Psoas muscle (tissue), 8 donors: ENCODE data around the gene BATF3. TPM values are rescaled to one million over a fixed set of nuclear protein-coding genes. Genes with fewer than 3 reads are reported as not detected.

ENCODE experiments used
- ATAC-seq, 4 donors: fragments of 200-7000 bp; cut with Tn5 transposase; one replicate each; pipeline ENCODE4 v1.9.1; 2020; ENCODE audit warnings: moderate library complexity in 3 of 4, mild to moderate bottlenecking in 2 of 4
- DNase-seq, 2 donors: peaks; one replicate each; pipeline ENCODE4 v3.0.0-alpha.2; 2020
- H3K27ac ChIP-seq: fragments of 200-600 bp; one replicate; pipeline ENCODE4 v1.8.0; 2022
- H3K27me3 ChIP-seq, 3 donors: fragments of 200-600 bp in 1 of 3; one replicate each; pipeline versions ENCODE4 v1.6.1 to v1.8.0; 2013 to 2022; ENCODE audit warnings: low read length in 2 of 3, mild to moderate bottlenecking in 2 of 3, moderate library complexity in 1 of 3; ENCODE audit not compliant: insufficient read depth in 3 of 3
- H3K36me3 ChIP-seq, 2 donors: fragments of 200-600 bp in 1 of 2; one replicate each; pipeline versions ENCODE4 v1.6.1 to v1.8.0; 2013 to 2022; ENCODE audit warnings: low read depth in 1 of 2, mild to moderate bottlenecking in 1 of 2, moderate library complexity in 1 of 2; ENCODE audit not compliant: insufficient read depth in 1 of 2
- H3K4me1 ChIP-seq: fragments of 200-600 bp; one replicate; pipeline ENCODE4 v1.8.0; 2022
- H3K4me3 ChIP-seq: fragments of 200-600 bp; one replicate; pipeline ENCODE4 v1.8.0; 2022; ENCODE audit warnings: mild to moderate bottlenecking
- H3K9me3 ChIP-seq: fragments of 200-600 bp; one replicate; pipeline ENCODE4 v1.8.0; 2022
- CTCF ChIP-seq: fragments of 200-600 bp; IDR thresholded peaks from one replicate; pipeline ENCODE4 v1.8.0; 2022; ENCODE audit warnings: antibody characterized with exemption
- WGBS, 3 donors: extraction: QIAGEN DNeasy Blood & Tissue Kit; methylation state at CpG; one replicate each; pipeline versions ENCODE4 v1.1.6 to v1.1.7; 2013; 5-methylcytosine and 5-hydroxymethylcytosine counted together
- intact Hi-C, 2 donors: fragments of 100-400 bp; cut with DNase I; formaldehyde crosslinking; loops; one replicate each; pipeline versions ENCODE4 v1.11.0 to v1.14.2; 2022
- polyA plus RNA-seq, 3 donors: library from polyadenylated mRNA; stranded (reverse); fragments of 200-250 nt; gene quantifications; one replicate each; pipeline ENCODE4 v1.2.3, GENCODE V29; 2013
- total RNA-seq, 4 donors: library from RNA; stranded (reverse); fragmentation: NEBNext Ultra II Directional in 2 of 4; extraction: Animal tissue kit (Norgen Biotek cat#: 25700) in 2 of 4; gene quantifications; one replicate each; pipeline versions ENCODE4 v1.2.1 to v1.2.4, GENCODE V29; 2021 to 2023
- donor health status: healthy with polysubstance abuse.
- donor health status: DM: no; HTN: no; CAD: no; lungs with moderate emphysema.
- donor health status: Bipolar disorder and iron deficiency.
- donor health status: healthy.
- donor health status: DM: yes; HTN: yes; CAD: no.
- donor health status: DM: no; HTN: no; CAD: no.
- donor health status: DM: no; HTN: no; CAD: no.
- donor health status: DM: yes; HTN: yes; CAD: no.

Gene BATF3
- total and polyA plus RNA-seq, 7 donors = 0.03 to 2.9 (median 0.84) TPM

DNA sequence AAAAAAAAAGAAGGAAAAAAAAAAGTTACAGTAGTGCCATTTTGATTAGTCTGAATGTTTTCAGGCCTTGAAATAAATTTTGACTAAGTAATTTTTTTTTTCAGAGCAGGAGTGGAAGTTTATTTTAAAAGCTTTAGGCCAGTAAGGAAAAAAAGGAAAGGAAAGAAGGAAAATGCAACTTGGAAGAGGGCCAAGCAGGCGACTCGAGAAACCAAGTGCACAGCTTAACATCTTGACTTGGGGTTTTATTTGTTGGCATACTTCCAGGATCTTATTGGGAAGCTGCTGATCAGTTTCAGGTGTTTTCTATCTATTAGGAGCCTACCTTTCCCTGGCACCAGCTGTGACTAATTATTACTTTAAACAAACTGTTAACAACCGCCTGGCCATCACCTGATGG lies 49.4 kb downstream of the BATF3 start:
- ATAC-seq = no peak
- no peak for DNase-seq
- Histone ChIP-seq H3K4me3 (no peak overlapping the region), H3K4me1 (no peaks in the 10 kb centered on the region), H3K27ac (no peak overlapping the region), H3K36me3 (no peaks in the 10 kb centered on the region), H3K27me3 (no peaks in the 10 kb centered on the region), H3K9me3 (no peaks in the 10 kb centered on the region)
- no peak for TF ChIP-seq CTCF
- WGBS, 3 donors = 25 to 35% (median 32%) methylated on average over 3 of the region's 3 CpGs
- intact Hi-C loops = no loop called here

DNA sequence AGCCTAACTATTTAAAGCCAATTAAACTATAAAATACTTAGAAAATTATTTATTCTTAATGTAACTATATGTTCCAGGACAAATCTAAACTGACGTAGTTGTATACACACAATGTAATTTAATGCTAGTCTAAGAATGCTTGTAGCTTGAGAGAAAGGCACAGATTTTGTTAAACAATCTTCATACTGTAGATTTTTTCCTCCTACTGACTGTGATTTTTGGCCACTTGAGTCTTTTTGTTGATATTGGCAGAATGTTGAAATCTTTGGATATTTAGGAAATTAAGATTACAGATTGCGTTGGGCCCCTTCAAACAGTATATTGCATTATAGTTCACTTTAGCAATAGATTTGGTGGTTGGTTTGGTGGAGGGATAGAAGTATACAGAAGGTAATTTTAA lies 50.6 kb downstream of the BATF3 start:
- no peak for DNase-seq
- Histone ChIP-seq H3K9me3 (no peaks in the 10 kb centered on the region), H3K27me3 (no peaks in the 10 kb centered on the region), H3K36me3 (no peaks in the 10 kb centered on the region), H3K27ac (no peak overlapping the region), H3K4me3 (no peak overlapping the region), H3K4me1 (no peaks in the 10 kb centered on the region)
- intact Hi-C loops = no loop called here
- no peak for ATAC-seq
- WGBS, 3 donors = 84 to 92% (median 92%) methylated on average over 2 of the region's 2 CpGs
- TF ChIP-seq CTCF = no peak

- 66 to 76% (median 69%) methylated on average over 3 of the region's 3 CpGs for WGBS, 3 donors
- no peaks in the 10 kb centered on the region for H3K36me3 ChIP-seq
- no peak overlapping the region for H3K4me3 ChIP-seq
- DNase-seq (no peak), ATAC-seq (no peak)
- peaks cover 0 to under 1% (median 0%) of the 10 kb centered on the region in 3 donors for H3K27me3 ChIP-seq
- TF ChIP-seq CTCF = no peak
- no peak overlapping the region for H3K27ac ChIP-seq
- intact Hi-C loops = no loop called here
- no peaks in the 10 kb centered on the region for H3K4me1 ChIP-seq
- no peaks in the 10 kb centered on the region for H3K9me3 ChIP-seq
These were observed 51.2 kb downstream of the BATF3 start for GRCh38 chr1:212648431-212648830.

GRCh38 chr1:212647004-212647403 lies 52.6 kb downstream of the BATF3 start:
- no peaks in the 10 kb centered on the region for H3K9me3 ChIP-seq
- ATAC-seq (no peak), DNase-seq (no peak)
- H3K36me3 ChIP-seq = no peaks in the 10 kb centered on the region
- no peak for TF ChIP-seq CTCF
- no peaks in the 10 kb centered on the region for H3K4me1 ChIP-seq
- no peak overlapping the region for H3K27ac ChIP-seq
- 85 to 88% (median 85%) methylated on average over 11 of the region's 11 CpGs for WGBS, 3 donors
- intact Hi-C loops = no loop called here
- H3K27me3 ChIP-seq = peaks cover 0 to 1% (median 0%) of the 10 kb centered on the region in 3 donors
- H3K4me3 ChIP-seq = no peak overlapping the region

- Histone ChIP-seq H3K27ac (no peak overlapping the region), H3K27me3 (peaks cover 0 to 1% (median 0%) of the 10 kb centered on the region in 3 donors), H3K36me3 (no peaks in the 10 kb centered on the region), H3K9me3 (no peaks in the 10 kb centered on the region), H3K4me1 (no peaks in the 10 kb centered on the region), H3K4me3 (no peak overlapping the region)
- intact Hi-C loops = no loop called here
- TF ChIP-seq CTCF = no peak
- ATAC-seq (no peak), DNase-seq (no peak)
- 86 to 91% (median 87%) methylated on average over 19 of the region's 19 CpGs for WGBS, 3 donors
These were observed 53.1 kb downstream of the BATF3 start for GRCh38 chr1:212646588-212646987.
